NCI-H128 (cell line): Measurements from ENCODE around the gene POC1B.

Experiments
- DNase-seq: peaks from one replicate; lab custom pipeline; 2025; ENCODE audit not compliant: unreplicated experiment; lab: John Stamatoyannopoulos, UW

The POC1B gene

DNA sequence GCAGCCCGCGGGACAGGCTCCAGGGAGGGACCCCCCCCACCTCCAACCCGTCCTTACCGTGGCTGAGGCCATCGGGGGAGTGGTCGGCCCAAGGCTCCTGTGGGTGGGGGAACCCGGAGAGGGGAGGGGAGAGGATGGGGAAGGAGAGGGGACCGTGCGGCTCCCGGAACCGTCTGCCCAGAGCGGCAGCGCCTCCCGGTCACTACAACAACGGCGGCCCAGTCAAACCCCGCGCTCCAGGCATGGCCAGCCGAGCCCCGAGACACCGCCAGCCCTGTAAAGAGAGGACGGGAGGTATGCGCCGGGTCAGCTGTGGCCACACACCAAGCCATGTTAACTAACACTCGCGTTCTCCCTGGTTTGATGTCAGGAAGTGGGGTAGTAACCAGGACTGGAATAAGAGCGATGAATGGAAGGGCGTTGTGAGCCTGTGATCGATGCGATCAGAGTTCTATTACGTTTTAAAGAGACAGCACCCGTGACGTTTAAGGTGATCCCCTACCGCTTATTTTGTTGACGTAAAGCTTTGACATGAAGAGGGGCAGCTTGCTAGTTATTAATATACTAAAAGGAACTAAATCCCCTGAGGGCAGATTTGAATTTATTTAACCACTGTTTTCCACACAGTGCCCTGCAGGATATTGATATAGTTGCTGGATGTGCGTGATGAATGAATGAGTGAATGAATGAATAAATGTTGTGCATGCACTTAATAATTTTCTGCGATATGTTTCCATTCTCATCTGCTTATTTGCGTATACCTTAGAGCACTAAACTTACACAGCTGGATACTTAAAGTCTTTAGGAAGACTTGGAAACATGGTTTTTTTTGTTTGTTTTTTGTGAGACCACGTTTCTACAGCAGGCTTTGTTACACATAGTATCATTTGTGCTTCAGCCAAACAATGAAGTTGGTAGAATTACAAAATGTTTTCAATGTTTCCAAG lies at the start of gene POC1B:
POC1B (minus strand) TSS at position 224 of the 947 bp plus-strand sequence; CDS start at position 72, 152 bp downstream.
- peak; percentile 21 for DNase-seq

DNA sequence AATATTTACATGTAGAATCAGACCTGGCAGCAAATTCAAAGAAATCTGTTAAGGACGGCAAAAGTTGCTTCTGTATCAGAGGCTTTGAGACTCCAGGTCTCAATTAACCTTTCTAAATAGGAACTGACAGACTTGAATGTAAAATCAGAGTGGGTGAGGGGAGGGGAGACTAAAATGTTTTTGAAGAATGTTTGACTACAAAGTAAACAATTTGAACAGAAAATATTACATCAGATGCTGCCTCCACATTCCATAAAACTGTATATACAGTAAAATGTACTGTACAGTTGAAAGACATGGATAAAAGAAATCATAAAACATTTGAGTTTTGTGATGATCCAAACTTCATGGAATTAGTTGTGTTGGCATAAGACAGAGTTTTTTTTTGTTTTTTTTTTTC lies 49.5 kb upstream of the POC1B start:
- no peak for DNase-seq

DNA sequence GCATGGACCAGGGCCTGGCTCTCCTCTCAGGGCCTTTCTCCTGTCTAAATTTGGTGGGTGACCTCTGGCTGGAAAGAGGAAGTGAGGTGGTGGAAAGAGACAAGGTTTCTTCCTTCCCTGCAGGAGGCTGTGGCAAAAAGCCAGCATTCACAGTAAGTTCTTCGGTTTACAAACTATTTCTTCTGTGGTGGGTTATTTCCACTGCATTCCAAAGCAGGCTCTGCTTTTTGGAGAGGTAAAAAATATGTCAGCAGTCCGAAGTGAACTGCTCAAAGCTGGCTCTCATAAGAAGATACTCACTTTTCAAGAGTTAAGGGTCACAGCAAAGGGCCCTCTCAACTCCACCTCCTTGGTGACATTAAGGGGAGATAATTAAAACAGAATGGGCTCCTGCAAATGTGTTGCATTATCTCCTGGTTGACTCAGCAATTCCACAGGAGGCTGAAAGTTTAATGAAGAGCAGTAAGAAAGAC lies 48.9 kb upstream of the POC1B start:
- DNase-seq = no peak

- DNase-seq = no peak
Observed at GRCh38 chr12:89573051-89573810, 47.4 kb upstream of the POC1B start.

DNA sequence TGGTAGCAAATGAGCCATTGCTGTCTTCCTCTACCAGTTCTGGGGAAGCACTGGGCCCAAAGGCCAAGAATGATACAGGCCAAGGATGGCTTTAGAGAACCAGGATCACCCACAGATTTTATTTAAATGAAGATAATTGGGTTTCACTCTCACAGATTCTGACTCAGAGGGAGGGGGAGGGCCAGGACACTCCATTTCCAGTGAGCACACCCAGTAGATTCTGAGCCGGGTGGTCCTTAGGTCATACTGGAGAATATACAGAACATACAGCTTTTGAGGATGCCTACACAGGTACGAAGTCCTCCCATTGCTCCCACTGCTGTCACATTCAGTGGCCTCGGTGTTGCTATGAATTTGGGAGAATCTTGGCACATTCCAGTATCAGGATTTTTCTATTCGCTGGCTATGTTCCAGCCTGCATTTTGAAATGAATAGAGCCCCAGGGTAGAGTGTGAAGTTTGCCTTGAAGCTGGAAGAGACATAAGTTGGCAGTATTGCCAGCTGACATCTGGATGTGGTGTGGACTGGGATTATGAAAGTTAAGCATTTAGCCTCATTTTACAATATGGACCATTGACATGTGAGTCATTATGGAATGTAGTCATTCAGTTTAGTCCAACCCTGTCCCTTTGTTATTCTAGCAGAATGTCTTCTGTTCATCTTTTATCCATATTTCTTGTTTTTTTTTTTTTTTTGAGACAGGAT lies 45.8 kb upstream of the POC1B start:
- DNase-seq = no peak

GRCh38 chr12:89568484-89568883 lies 42.6 kb upstream of the POC1B start:
- no peak for DNase-seq

GRCh38 chr12:89567691-89568239 lies 41.9 kb upstream of the POC1B start:
- DNase-seq = no peak

DNA sequence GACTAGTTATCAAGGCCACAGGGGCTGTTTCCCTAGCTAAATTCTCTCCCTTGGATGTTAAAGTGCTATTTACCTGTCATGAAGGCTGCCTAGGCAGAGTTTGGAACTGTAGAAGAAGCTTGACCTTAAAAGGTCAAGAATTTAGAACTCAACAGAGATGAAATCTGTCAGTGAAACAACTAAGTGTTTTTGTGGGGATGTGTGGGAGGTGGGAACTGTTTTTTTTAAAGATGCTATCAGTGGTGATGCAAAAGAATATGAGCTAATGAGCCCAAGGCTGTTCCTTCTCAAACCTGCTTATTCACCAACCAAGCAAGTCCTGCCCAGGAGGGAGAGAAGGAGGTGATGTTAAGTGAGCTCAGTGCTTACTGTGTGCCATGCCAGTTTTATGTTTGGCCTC lies 40.8 kb upstream of the POC1B start:
- DNase-seq = no peak

- DNase-seq = no peak
Observed at GRCh38 chr12:89565002-89565401, 39.2 kb upstream of the POC1B start.

DNA sequence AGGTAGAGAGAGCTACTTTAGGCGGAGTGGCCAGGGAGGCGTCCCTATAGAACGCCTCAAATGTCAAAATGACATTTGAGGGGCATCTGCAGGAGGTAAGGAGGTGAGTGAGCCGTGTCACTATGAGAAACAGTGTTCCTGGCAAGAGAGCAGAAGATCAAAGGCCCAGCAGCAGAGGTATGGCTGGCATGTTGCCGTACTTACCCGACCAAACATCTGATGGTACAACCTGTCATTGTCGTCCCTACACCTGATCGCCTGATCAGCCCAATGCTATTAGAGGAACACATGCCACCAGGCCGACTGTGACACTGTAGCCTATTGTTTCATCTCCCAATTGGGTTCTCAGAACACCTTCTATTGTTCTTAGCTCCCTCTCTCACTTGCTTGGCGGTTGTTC lies 33.9 kb upstream of the POC1B start:
- no peak for DNase-seq

DNA sequence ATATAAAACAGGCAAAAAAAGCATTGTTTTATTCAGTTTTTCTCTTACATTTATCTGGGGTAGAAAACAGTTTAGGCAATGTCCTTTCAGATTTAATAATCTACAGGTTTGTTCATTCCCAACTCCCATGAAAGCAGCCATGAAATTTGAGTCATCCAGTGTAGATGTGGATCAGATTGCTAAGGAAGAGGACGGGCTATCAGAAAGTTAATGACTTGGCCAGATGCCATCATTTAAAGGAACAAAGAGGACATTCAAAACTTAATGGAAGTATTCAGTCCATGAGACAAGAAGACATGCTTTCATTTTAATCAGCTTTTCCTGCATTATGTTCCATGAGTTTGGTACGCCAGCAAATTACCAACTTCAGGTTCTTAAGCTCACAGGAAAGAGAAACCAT lies 31.1 kb upstream of the POC1B start:
- no peak for DNase-seq

GRCh38 chr12:89552376-89552775 lies 26.5 kb upstream of the POC1B start:
- no peak for DNase-seq

DNA sequence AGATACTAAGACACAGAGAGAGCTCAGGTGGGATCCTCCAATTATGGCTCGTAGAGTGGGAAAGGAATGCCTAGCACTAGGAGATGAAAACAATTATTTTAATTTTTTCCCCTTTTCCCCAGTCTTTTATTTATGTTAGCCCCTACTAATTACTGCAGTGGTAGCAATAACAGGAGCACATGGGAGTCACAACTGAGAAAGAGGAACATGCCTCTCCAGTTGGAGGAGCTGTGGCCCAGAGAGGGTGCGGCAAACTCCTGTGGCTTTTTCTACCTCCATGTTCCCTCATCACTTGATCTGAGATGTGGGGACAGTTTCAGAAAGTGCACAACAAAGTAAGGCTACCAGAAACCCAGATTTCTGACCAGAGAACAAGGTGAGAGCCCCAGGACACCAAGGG lies 25.9 kb upstream of the POC1B start:
- no peak for DNase-seq

DNA sequence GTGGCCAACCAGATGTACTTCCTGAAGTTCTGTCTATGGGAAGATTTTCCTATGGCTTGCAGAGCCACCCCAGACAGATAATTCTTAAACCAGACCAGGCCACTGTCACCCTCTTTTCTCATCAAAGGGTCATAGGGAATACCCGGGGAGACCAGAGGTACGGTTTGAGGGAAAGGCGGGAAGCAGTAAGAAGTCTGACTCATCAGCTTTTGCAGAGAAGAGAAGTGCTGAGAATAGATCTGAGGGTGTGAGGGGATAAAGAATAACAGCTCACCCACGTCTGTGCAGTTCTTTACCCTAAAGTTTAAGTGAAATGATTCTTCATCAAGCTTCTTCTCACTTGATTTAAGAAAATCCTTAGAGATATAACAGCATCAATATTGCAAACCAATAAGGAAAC lies 21.3 kb upstream of the POC1B start:
- DNase-seq = no peak

DNA sequence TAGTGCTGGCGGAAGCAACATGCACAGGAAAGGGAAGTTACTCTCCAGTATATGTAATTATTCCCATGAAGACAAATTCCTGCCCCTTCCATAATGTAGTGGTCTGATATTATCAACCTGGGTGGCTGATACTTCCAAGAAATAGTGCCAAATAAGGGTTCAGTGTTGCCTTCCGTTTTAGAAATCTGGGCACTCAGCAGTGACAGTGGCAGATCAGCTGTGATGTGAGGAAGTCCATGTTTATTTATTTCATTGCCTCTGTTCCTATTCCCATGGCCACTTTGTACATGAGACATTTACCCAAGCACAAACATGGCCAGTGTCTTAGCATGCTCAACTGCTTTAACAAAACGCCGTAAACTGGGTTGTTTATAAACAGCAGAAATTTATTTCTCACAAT lies 20.3 kb upstream of the POC1B start:
- no peak for DNase-seq

- DNase-seq = peak; percentile 22
Observed at GRCh38 chr12:89544681-89545184, 18.9 kb upstream of the POC1B start.

- no peak for DNase-seq
Observed at GRCh38 chr12:89544022-89544421, 18.2 kb upstream of the POC1B start.

DNA sequence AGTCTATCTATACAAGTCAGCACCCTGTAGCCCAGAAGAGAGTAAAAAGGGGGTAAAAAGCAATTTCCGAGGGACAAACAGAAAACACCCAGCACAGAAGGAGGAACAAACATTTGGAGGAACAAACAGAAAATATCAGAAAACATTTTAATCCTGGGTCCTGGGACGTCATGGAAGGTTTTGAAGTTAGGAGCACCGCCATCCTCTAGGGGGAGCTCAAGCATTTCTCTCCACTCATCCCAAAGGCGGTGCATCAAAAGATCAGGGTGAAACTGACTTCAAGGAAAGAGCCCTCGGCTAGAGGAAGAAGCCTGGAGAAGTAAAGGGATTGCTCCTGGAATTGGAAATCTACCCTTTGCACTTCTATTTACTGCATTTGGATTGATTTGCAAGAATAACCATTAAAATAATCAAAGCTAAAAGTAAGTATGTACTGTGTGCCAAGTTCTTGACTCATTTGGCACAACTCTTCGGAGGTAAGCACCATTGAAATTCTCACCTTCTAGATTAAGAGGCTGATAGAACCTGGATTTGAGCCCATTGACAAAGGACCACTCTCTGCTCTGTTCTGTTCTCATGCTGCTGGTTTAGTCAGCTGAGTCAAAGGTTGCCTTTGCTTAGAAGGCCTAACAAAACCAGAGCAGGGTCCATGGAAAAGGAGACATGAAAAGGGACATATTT lies 17.2 kb upstream of the POC1B start:
- peak; percentile 64 for DNase-seq

DNA sequence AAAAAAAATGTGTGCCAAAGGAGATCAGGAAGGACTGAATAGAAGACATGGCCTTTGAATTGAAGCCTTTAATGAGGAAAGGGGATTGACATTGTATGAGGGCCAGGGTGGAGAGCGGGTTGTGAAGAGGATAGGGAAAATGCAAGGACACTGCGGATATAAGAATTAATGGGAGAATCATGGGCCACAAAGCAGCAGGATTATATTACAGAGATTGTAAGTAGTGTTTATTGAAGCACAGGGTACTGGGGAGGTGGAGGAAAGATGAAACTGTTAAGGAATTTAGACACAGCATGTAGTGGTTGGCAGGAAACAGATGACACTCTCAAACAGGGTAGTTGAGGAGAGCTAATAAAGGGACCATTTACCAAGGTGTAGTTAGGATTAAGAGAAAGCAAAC lies 16.4 kb upstream of the POC1B start:
- no peak for DNase-seq

DNA sequence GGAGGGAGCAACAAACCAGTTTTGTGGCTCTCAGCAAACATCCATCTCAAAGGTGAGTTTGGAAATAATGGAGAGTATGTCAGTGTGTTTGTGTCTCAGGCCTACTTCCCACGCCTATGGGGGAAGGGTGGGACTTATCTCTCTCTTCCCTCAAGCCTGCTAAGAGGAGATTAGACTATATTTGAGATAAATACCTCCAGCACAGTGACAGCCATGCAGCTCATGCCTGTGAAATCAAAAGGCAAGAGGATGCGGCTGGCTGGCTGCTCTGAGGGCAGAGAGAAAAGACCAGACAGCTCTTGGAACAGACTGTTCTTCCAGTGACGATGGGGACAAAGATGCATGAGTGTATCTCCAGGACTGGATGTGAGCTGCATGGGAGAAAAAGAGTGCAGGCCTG lies 14.7 kb upstream of the POC1B start:
- DNase-seq = no peak
